Left lung (tissue), 10 donors: Measurements from ENCODE around the gene ZNF358. TPM values are rescaled to one million over a fixed set of nuclear protein-coding genes. Genes with fewer than 3 reads are reported as not detected.
A peak's percentile ranks its signal among the peaks of the same experiment; 100 is the strongest.

Experiments used
- ATAC-seq: fragments of 200-7000 bp; cut with Tn5 transposase; one replicate; pipeline ENCODE4 v1.9.1; 2020; ENCODE audit warnings: moderate library complexity
- DNase-seq, 4 donors: peaks; one replicate each; pipeline ENCODE4 v3.0.0-alpha.2; 2013 to 2020
- H3K27ac ChIP-seq, 2 donors: fragments of 200-600 bp; sonication (generic) in 1 of 2; one replicate each; pipeline versions ENCODE4 v1.5.0 to v1.8.0; 2020 to 2021
- H3K27me3 ChIP-seq, 2 donors: fragments of 200-600 bp; sonication (generic) in 1 of 2; one replicate each; pipeline versions ENCODE4 v1.5.0 to v1.8.0; 2020 to 2021
- H3K36me3 ChIP-seq, 2 donors: fragments of 200-600 bp; sonication (generic) in 1 of 2; one replicate each; pipeline versions ENCODE4 v1.5.0 to v1.8.0; 2020 to 2021
- H3K4me1 ChIP-seq, 2 donors: fragments of 200-600 bp; one replicate each; pipeline ENCODE4 v1.8.0; 2021
- H3K4me3 ChIP-seq, 2 donors: fragments of 200-600 bp; sonication (generic) in 1 of 2; one replicate each; pipeline versions ENCODE4 v1.5.0 to v1.8.0; 2020 to 2021; ENCODE audit warnings: mild to moderate bottlenecking in 1 of 2
- H3K9me3 ChIP-seq, 2 donors: fragments of 200-600 bp; sonication (generic) in 1 of 2; one replicate each; pipeline versions ENCODE4 v1.5.0 to v1.8.0; 2020 to 2021
- CTCF ChIP-seq, 2 donors: fragments of 200-600 bp; sonication (generic) in 1 of 2; IDR thresholded peaks; one replicate each; pipeline versions ENCODE4 v1.5.0 to v1.8.0; 2021; ENCODE audit warnings: antibody characterized with exemption in 2 of 2
- intact Hi-C, 2 donors: fragments of 100-400 bp; cut with DNase I; formaldehyde crosslinking; loops; one replicate each; pipeline versions ENCODE4 v1.11.2 to v1.14.2; 2022
- polyA plus RNA-seq, 6 donors: library from polyadenylated mRNA; unstranded; fragments of 120-200 nt; gene quantifications; one replicate each; pipeline ENCODE4 v1.2.1, GENCODE V29; 2013; ENCODE audit not compliant: insufficient read length in 6 of 6
- total RNA-seq, 2 donors: library from RNA; stranded (reverse); fragmentation: NEBNext Ultra II Directional; extraction: Animal tissue kit (Norgen Biotek cat#: 25700); gene quantifications; one replicate each; pipeline ENCODE4 v1.2.1, GENCODE V29; 2021
- donor health status: DM: no; HTN: yes; CAD: no.
- donor health status: DM: no; HTN: no; CAD: no.

ZNF358 gene
- total and polyA plus RNA-seq, 8 donors = 36.9 to 56.1 (median 45.3) TPM

GRCh38 chr19:7500811-7501450 is 15.0 kb upstream of the ZNF358 start:
- Histone ChIP-seq H3K4me3 (peak overlapping the region; percentile 15 to 33), H3K27me3 (peaks cover 8 to 54% of the 10 kb centered on the region in 2 donors), H3K36me3 (no peaks in the 10 kb centered on the region), H3K4me1 (peaks cover 0 to 18% of the 10 kb centered on the region in 2 donors), H3K27ac (no peak overlapping the region), H3K9me3 (no peaks in the 10 kb centered on the region)
- no peak for TF ChIP-seq CTCF (IDR thresholded peaks at IDR 0.05)
- DNase-seq (peak in 2 of 4 donors; percentile 69 to 86), ATAC-seq (peak; percentile 70)
- intact Hi-C loops = no loop called here

GRCh38 chr19:7502552-7502951 is 13.4 kb upstream of the ZNF358 start:
- no peak for TF ChIP-seq CTCF (IDR thresholded peaks at IDR 0.05)
- Histone ChIP-seq H3K4me3 (no peak overlapping the region), H3K27me3 (peaks cover 8 to 54% of the 10 kb centered on the region in 2 donors), H3K27ac (no peak overlapping the region), H3K36me3 (no peaks in the 10 kb centered on the region), H3K4me1 (peaks cover 0 to 34% of the 10 kb centered on the region in 2 donors), H3K9me3 (no peaks in the 10 kb centered on the region)
- DNase-seq (no peak), ATAC-seq (no peak)
- intact Hi-C loops = no loop called here

GRCh38 chr19:7504684-7505083 is 11.2 kb upstream of the ZNF358 start:
- DNase-seq = no peak
- H3K4me1 ChIP-seq = peaks cover 0 to 43% of the 10 kb centered on the region in 2 donors
- no peaks in the 10 kb centered on the region for H3K36me3 ChIP-seq
- ATAC-seq = no peak
- H3K4me3 ChIP-seq = no peak overlapping the region
- intact Hi-C loops = no loop called here
- peaks cover 8 to 54% of the 10 kb centered on the region in 2 donors for H3K27me3 ChIP-seq
- H3K27ac ChIP-seq = no peak overlapping the region
- TF ChIP-seq CTCF (IDR thresholded peaks at IDR 0.05) = no peak
- no peaks in the 10 kb centered on the region for H3K9me3 ChIP-seq

GRCh38 chr19:7505288-7505681 is 10.6 kb upstream of the ZNF358 start:
- no peaks in the 10 kb centered on the region for H3K9me3 ChIP-seq
- no peak for TF ChIP-seq CTCF (IDR thresholded peaks at IDR 0.05)
- peaks cover 8 to 50% of the 10 kb centered on the region in 2 donors for H3K27me3 ChIP-seq
- H3K27ac ChIP-seq = no peak overlapping the region
- no peaks in the 10 kb centered on the region for H3K36me3 ChIP-seq
- DNase-seq = peak in 1 of 4 donors; percentile 68
- intact Hi-C loops = no loop called here
- peaks cover 0 to 43% of the 10 kb centered on the region in 2 donors for H3K4me1 ChIP-seq
- H3K4me3 ChIP-seq = peak overlapping the region in 1 of 2 donors; percentile 30
- no peak for ATAC-seq

- peaks cover 3 to 44% of the 10 kb centered on the region in 2 donors for H3K27me3 ChIP-seq
- no peak overlapping the region for H3K27ac ChIP-seq
- intact Hi-C loops = no loop called here
- peak; percentile 66 for ATAC-seq
- no peaks in the 10 kb centered on the region for H3K9me3 ChIP-seq
- DNase-seq = peak in 2 of 4 donors; percentile 65 to 86
- H3K4me3 ChIP-seq = peak overlapping the region in 1 of 2 donors; percentile 30
- no peak for TF ChIP-seq CTCF (IDR thresholded peaks at IDR 0.05)
- H3K4me1 ChIP-seq = peaks cover 0 to 39% of the 10 kb centered on the region in 2 donors
- H3K36me3 ChIP-seq = no peaks in the 10 kb centered on the region
These were observed 10.1 kb upstream of the ZNF358 start for GRCh38 chr19:7505682-7506384.
